ENCODE data around the gene DEPDC5.

DNA sequence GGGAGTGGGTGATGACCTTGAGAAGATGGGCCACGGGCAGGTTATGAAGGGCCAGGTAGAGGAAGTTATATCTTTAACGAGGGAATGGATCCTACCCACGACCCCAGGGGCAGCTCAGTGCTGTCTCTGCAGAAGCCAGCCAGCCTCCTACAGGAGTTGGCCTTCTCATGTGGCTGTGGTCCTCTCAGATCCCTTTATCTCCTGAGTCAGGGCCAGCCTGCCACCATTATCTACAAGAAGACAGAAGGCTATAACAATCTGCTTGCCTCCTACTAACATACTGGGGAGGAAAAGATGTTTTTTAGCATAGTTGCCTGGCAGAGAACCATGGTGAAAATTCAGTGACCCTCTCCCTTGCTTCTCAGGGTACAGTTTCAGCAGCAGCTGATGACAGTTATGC is 183.5 kb downstream of the DEPDC5 start:
- TF ChIP-seq, protein P1, sequence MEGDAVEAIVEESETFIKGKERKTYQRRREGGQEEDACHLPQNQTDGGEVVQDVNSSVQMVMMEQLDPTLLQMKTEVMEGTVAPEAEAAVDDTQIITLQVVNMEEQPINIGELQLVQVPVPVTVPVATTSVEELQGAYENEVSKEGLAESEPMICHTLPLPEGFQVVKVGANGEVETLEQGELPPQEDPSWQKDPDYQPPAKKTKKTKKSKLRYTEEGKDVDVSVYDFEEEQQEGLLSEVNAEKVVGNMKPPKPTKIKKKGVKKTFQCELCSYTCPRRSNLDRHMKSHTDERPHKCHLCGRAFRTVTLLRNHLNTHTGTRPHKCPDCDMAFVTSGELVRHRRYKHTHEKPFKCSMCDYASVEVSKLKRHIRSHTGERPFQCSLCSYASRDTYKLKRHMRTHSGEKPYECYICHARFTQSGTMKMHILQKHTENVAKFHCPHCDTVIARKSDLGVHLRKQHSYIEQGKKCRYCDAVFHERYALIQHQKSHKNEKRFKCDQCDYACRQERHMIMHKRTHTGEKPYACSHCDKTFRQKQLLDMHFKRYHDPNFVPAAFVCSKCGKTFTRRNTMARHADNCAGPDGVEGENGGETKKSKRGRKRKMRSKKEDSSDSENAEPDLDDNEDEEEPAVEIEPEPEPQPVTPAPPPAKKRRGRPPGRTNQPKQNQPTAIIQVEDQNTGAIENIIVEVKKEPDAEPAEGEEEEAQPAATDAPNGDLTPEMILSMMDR (IDR thresholded peaks at IDR 0.05; ENCODE audit: borderline replicate concordance, extremely low read depth, low read length, poor library complexity, severe bottlenecking): no peak
- TF ChIP-seq EZH2 (IDR thresholded peaks at IDR 0.05; ENCODE audit: borderline replicate concordance, low read depth, low read length, severe bottlenecking): no peak

Measured in DND-41 (cell line).